ENCODE data around the gene KLLN.

GRCh38 chr10:87887146-87887545 lies 23.8 kb upstream of the KLLN start:
- no peak for TF ChIP-seq CTCF (IDR thresholded peaks at IDR 0.05)
- no peak for TF ChIP-seq ZFX (IDR thresholded peaks at IDR 0.05; ENCODE audit: borderline replicate concordance)

Measured in 22Rv1 (cell line).